AG09309 (cell line): Measurements from ENCODE around the gene KCNT1.

Source experiments
- DNase-seq: peaks from one replicate; pipeline ENCODE4 v3.0.0-alpha.2; 2010; ENCODE audit warnings: low read depth
- H3K4me3 ChIP-seq: 2 replicates; pipeline ENCODE4 v1.5.1; 2011; ENCODE audit warnings: mild to moderate bottlenecking, low read depth, low read length, moderate library complexity; ENCODE audit not compliant: control insufficient read depth
- TF ChIP-seq, protein P1 (sequence below): IDR thresholded peaks from 2 replicates; pipeline ENCODE4 v1.5.1; 2011; ENCODE audit warnings: mild to moderate bottlenecking, low read depth, low read length, inconsistent platforms; ENCODE audit not compliant: insufficient read depth, control insufficient read depth; ENCODE audit errors: missing control alignments

KCNT1 gene

DNA sequence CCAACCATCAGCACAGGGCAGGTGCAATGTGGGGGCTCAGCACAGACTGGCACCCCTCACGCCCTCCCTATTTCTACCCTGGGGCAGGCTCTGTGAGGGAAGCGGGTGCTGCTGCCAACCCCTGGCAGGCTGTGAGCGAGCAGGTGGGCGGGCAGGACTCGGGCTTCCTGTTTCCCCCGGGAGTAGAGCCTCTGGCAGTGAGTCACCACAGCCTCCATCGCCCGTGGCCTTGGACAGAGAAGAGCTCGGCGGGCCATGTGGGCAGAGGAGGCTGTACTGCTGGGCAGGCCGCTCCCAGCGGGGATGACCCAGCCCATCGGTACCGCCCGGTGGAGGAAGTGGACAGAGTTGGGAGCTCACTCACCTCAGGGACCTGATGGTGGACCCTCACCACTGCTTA lies 16.6 kb downstream of the KCNT1 start:
- H3K4me3 ChIP-seq, result no peak overlapping the region
- no peak for DNase-seq
- TF ChIP-seq, protein P1, sequence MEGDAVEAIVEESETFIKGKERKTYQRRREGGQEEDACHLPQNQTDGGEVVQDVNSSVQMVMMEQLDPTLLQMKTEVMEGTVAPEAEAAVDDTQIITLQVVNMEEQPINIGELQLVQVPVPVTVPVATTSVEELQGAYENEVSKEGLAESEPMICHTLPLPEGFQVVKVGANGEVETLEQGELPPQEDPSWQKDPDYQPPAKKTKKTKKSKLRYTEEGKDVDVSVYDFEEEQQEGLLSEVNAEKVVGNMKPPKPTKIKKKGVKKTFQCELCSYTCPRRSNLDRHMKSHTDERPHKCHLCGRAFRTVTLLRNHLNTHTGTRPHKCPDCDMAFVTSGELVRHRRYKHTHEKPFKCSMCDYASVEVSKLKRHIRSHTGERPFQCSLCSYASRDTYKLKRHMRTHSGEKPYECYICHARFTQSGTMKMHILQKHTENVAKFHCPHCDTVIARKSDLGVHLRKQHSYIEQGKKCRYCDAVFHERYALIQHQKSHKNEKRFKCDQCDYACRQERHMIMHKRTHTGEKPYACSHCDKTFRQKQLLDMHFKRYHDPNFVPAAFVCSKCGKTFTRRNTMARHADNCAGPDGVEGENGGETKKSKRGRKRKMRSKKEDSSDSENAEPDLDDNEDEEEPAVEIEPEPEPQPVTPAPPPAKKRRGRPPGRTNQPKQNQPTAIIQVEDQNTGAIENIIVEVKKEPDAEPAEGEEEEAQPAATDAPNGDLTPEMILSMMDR, result no peak

DNA sequence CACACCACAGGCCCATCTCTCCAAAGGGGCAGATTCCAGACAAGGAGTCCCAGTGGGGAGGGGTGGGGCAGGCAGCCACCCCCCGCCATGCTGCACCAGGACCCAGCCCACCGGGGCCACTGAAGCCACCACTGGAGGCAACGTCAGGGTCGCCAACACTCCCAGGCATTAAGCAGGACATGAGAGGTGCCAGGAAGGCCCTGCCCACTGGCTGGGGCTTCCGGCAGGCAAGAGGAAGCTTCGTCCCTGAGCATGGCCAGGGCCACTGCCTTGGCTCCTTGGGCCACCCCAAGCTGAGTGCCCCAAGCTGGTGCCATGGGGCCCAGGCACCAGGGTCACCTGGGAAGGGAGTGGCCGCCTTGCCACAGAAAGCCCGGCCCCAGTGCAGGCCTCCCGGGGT lies 17.5 kb downstream of the KCNT1 start:
- DNase-seq, result no peak
- no peak overlapping the region for H3K4me3 ChIP-seq
- TF ChIP-seq, protein P1, result no peak

DNA sequence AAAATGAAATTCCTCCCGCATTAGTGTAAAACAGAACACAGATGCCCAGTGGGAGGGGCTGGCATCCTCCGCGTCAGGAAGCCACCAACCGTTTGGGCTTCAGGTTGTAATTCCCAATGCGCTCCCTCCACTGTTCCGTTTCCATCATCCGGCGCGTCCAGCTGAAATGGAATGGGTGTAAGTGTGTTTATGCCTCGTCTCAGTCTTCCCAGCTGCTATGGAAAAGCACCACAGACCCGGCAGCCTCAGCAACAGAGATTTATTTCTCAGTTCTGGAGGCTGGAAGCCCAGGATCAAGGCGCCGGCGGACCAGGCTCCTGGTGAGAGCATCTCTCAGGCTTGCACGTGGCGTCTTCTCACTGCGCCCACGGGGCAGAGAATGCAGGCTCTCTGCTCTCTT lies 20.4 kb downstream of the KCNT1 start:
- no peak overlapping the region for H3K4me3 ChIP-seq
- TF ChIP-seq, protein P1, result no peak
- DNase-seq, result no peak

DNA sequence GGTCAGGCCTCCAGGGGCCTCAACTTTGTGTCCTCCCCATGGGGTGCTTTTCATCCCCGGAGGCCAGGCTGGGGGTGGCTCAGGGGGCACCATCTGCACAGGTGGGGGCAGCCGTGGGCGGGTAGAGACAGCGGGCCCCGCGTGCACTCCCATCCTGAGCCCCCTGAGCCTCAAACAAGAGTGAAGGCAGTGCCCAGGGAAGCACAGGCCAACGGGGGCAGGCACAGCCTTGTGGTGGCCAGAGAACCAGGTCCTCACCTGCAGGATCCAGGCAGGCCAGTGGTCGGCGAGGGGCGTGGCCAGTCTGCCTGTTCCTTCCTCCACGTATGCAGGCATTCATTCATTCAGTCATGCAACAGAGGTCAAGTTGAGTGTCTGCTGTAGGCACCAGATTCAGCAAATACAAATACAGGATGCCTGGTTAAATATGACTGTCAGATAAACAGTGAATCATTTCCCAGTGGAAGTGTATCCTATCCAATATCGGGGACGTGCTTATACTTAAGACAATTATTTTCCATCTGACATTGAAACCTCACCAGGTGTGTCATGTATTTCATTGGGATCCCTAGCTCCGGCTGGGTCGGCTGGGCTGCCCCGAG lies 22.3 kb downstream of the KCNT1 start:
- no peak overlapping the region for H3K4me3 ChIP-seq
- no peak for DNase-seq
- TF ChIP-seq, protein P1, result no peak

DNA sequence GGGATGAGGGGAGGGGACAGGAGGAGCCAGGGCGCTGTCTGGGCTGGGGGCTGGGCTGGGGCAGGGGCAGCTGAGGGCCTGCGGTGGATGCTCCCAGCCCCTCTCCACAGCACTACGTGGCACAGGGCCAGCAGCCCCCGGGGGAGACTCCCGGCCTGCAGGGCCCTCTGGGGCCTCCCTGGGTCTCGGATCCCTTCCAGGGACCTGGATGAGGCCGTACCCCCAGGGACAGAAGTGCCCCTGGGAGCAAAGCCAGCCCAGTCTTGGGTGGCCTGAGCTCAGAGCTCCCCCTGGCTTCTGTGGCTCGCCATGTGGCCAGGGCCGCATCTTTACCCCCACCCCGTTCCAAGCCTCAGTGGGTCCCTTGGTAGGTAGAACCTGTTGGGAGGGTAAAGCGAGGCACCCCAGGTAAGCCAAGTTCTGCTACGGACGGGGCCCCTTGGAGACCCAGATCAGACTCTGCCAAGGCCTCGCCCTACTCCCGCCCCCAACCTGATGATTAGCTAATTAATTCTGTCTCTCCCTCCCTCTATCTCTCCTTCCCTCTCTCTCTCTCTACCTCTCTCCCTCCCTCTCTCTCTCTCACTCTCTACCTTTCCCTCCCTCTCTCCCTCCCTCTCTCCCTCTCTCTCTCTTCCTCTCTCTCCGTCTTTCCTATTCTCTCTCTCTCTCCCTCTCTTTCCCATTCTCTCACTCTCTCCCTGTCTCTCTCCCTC lies 24.3 kb downstream of the KCNT1 start:
- no peak overlapping the region for H3K4me3 ChIP-seq
- TF ChIP-seq, protein P1, result no peak
- no peak for DNase-seq

DNA sequence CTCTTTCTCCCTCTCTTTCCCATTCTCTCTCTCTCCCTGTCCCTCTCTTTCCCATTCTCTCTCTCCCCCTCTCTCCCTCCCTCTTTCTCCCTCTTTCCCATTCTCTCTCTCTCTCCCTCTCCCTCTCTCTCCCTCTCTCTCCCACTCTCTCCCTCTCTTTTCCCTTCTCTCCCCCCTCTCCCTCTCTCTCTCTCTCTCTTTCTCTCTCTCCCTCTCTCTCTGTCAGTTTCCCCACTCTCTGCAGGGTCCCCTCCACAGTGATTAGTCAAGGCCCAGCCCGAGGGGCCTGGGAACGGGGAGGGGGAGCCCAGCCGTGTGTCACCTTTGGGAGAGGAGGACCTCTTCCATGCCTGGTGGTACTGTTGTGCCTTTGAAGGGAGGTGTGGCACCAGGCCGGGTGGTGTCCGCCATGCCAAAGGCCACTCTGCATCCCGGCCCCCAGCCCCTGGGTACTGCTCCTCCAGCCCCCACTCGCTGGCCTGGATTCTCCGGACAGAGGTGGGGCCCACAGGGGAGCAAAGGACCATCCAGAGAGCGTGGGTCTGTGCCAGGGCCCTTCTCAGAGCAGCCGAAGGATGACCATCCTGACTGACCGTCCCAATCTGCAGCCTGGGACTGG lies 25.4 kb downstream of the KCNT1 start:
- DNase-seq, result no peak
- TF ChIP-seq, protein P1, result no peak

More for the DNA sequence above, 25.4 kb downstream of the KCNT1 start:
- H3K4me3 ChIP-seq, result no peak overlapping the region
